B cell (primary cell): ENCODE results near the gene GJA8. TPM values are rescaled to one million over a fixed set of nuclear protein-coding genes. Genes with fewer than 3 reads are reported as not detected.

Experiments
- ATAC-seq: fragments of 200-7000 bp; cut with Tn5 transposase; one replicate; pipeline ENCODE4 v1.10.0; 2021; ENCODE audit warnings: low read depth, mild to moderate bottlenecking, moderate number of reproducible peaks, moderate library complexity
- CTCF ChIA-PET: fragments of 350-600 bp; sonication (Branson Sonifier 250); formaldehyde crosslinking; loops from one replicate; lab custom pipeline; 2021; ENCODE audit warnings: antibody characterized with exemption, inconsistent platforms; lab: Charles Lee
- POLR2A ChIA-PET: fragments of 350-600 bp; sonication (Branson Sonifier 250); formaldehyde crosslinking; loops from one replicate; lab custom pipeline; 2021; ENCODE audit warnings: antibody characterized with exemption; lab: Charles Lee
- DNase-seq: peaks from one replicate; pipeline ENCODE4 v3.0.0; 2013
- H2AFZ ChIP-seq: 2 replicates; pipeline ENCODE4 v1.6.1; 2012; ENCODE audit warnings: mild to moderate bottlenecking, low read depth, low read length; ENCODE audit not compliant: insufficient read depth, poor library complexity, severe bottlenecking
- H3K27ac ChIP-seq, 2 donors: 1 replicate in 1 of 2; 2 replicates in 1 of 2; pipeline ENCODE4 v1.5.1; 2012 to 2013; ENCODE audit warnings: low read length in 2 of 2, mild to moderate bottlenecking in 2 of 2, moderate library complexity in 1 of 2
- H3K27me3 ChIP-seq, 4 experiments: fragments of 200-600 bp in 1 of 4; sonication (generic) in 1 of 4; replicated peaks in 1 of 4; 1 replicate in 2 of 4; 2 replicates in 2 of 4; pipeline versions ENCODE4 v1.6.1 to v1.7.0; 2013 to 2016; ENCODE audit warnings: low read length in 3 of 4, mild to moderate bottlenecking in 2 of 4, mixed read lengths in 1 of 4, moderate library complexity in 1 of 4; ENCODE audit not compliant: insufficient read depth in 4 of 4, control insufficient read depth in 3 of 4; ENCODE audit errors: control extremely low read depth in 1 of 4
- H3K36me3 ChIP-seq, 2 experiments: replicated peaks in 1 of 2; 1 replicate in 1 of 2; 2 replicates in 1 of 2; pipeline versions ENCODE4 v1.6.1 to v1.7.1; 2013; ENCODE audit warnings: low read length in 1 of 2; ENCODE audit not compliant: insufficient read depth in 2 of 2, control insufficient read depth in 1 of 2; ENCODE audit errors: control extremely low read depth in 1 of 2, extremely low read depth in 1 of 2
- H3K4me1 ChIP-seq, 2 donors: fragments of 200-600 bp in 1 of 2; sonication (generic) in 1 of 2; 1 replicate in 1 of 2; 2 replicates in 1 of 2; pipeline versions ENCODE4 v1.5.1 to v1.6.1; 2013 to 2017; ENCODE audit warnings: low read length in 2 of 2; ENCODE audit not compliant: control insufficient read depth in 2 of 2, insufficient read depth in 2 of 2
- H3K4me2 ChIP-seq: replicated peaks from 2 replicates; pipeline ENCODE3; 2012; ENCODE audit warnings: mild to moderate bottlenecking, low read depth, low read length; ENCODE audit not compliant: poor library complexity, severe bottlenecking
- H3K4me3 ChIP-seq, 5 experiments: fragments of 200-600 bp in 1 of 5; sonication (generic) in 1 of 5; 1 replicate in 3 of 5; 2 replicates in 2 of 5; pipeline versions ENCODE4 v1.5.1 to v1.7.0; 2011 to 2016; ENCODE audit warnings: low read length in 4 of 5, mild to moderate bottlenecking in 4 of 5, low read depth in 2 of 5, control low read depth in 1 of 5, moderate library complexity in 1 of 5; ENCODE audit not compliant: insufficient read depth in 1 of 5; ENCODE audit errors: control extremely low read depth in 1 of 5, extremely low read depth in 1 of 5
- H3K79me2 ChIP-seq: fragments of 200-600 bp; sonication (generic); one replicate; pipeline ENCODE4 v1.6.0; 2016; ENCODE audit warnings: low read length; ENCODE audit not compliant: control insufficient read depth, insufficient read depth
- H3K9ac ChIP-seq: fragments of 200-600 bp; sonication (generic); 2 replicates; pipeline ENCODE4 v1.6.1; 2017; ENCODE audit warnings: mild to moderate bottlenecking, low read length, moderate library complexity
- H3K9me3 ChIP-seq, 3 donors: one replicate each; pipeline versions ENCODE4 v1.6.1 to v1.7.1; 2013; ENCODE audit warnings: low read length in 2 of 3; ENCODE audit not compliant: control insufficient read depth in 2 of 3, insufficient read depth in 1 of 3; ENCODE audit errors: control extremely low read depth in 1 of 3
- H4K20me1 ChIP-seq: 2 replicates; pipeline ENCODE4 v1.6.0; 2012; ENCODE audit warnings: mild to moderate bottlenecking, low read length; ENCODE audit not compliant: insufficient read depth, control insufficient read depth, poor library complexity, severe bottlenecking
- H3K27ac Mint-ChIP-seq: one replicate; pipeline ENCODE4 v1.8.0; 2021; ENCODE audit warnings: mixed read lengths
- H3K27me3 Mint-ChIP-seq: one replicate; pipeline ENCODE4 v1.8.0; 2021; ENCODE audit warnings: mixed read lengths
- H3K4me1 Mint-ChIP-seq: one replicate; pipeline ENCODE4 v1.8.0; 2021; ENCODE audit warnings: mixed read lengths
- H3K4me3 Mint-ChIP-seq: one replicate; pipeline ENCODE4 v1.8.0; 2021; ENCODE audit warnings: mixed read lengths
- H3K9me3 Mint-ChIP-seq: one replicate; pipeline ENCODE4 v1.8.0; 2022; ENCODE audit warnings: mixed read lengths; ENCODE audit not compliant: insufficient read depth
- EZH2 ChIP-seq: IDR thresholded peaks from 2 replicates; pipeline ENCODE4 v1.6.1; 2012; ENCODE audit warnings: borderline replicate concordance, low read depth, mild to moderate bottlenecking, moderate library complexity, low read length; ENCODE audit not compliant: insufficient read depth, poor library complexity, severe bottlenecking
- WGBS: methylation state at CpG from one replicate; pipeline ENCODE4 v1.1.5; 2013; ENCODE audit warnings: missing lambda C conversion rate; ENCODE audit not compliant: insufficient coverage; 5-methylcytosine and 5-hydroxymethylcytosine counted together
- intact Hi-C: fragments of 100-400 bp; cut with micrococcal nuclease; formaldehyde crosslinking; loops from one replicate; pipeline ENCODE4 v1.10.0; 2022
- polyA plus RNA-seq: library from polyadenylated mRNA; depleted of rRNA; stranded (reverse); fragments of >200 nt; gene quantifications from 2 replicates; pipeline ENCODE4 v1.2.3, GENCODE V29; 2012
- total RNA-seq, 2 donors: library from RNA; stranded (reverse); fragments of 120-200 nt in 1 of 2; gene quantifications; 1 replicate in 1 of 2; 2 replicates in 1 of 2; pipeline versions ENCODE4 v1.2.3 to v1.2.4, GENCODE V29; 2013 to 2022
- TF ChIP-seq, protein P1 (sequence below): fragments of 200-600 bp; IDR thresholded peaks from one replicate; pipeline ENCODE4 v1.8.0; 2022; ENCODE audit warnings: antibody characterized with exemption, mild to moderate bottlenecking

GJA8 gene
- total and polyA plus RNA-seq, 2 donors (not counting 1 experiment from before 2014, with no cell fraction given), result not detected

DNA sequence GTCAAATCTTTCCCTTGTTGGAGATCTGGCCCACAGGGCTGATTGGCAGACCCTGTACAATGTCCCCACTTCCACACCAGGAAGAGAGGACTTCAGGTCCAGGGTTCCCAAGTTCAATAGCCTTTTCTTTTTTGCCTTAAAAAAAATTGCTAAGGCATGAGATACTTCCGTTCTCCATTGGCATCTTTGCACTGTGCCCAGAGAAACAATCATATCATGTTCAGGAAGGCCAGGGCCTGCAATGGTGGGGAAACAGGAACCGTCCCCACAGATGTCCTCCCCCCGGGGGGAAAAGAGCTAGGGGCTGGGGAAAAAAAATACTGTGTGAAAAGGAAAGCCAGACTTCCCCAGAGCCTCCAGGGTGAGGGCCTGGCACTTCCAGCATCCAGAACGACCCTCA, 24.6 kb upstream of the GJA8 start:
- Histone ChIP-seq H3K4me2 (no peak overlapping the region), H3K36me3 (no peaks in the 10 kb centered on the region), H3K4me3 (no peak overlapping the region), H3K4me1 (no peaks in the 10 kb centered on the region), H3K27me3 (peaks cover 0 to 13% (median 1%) of the 10 kb centered on the region in 4 experiments), H3K79me2 (no peaks in the 10 kb centered on the region), H2AFZ (no peak overlapping the region), H4K20me1 (no peaks in the 10 kb centered on the region), H3K9me3 (peaks cover 2 to 4% (median 2%) of the 10 kb centered on the region in 3 donors), H3K27ac (no peak overlapping the region), H3K9ac (no peak overlapping the region)
- Mint-ChIP-seq H3K9me3 (peaks cover 3% of the 10 kb centered on the region), H3K27me3 (peaks cover 44% of the 10 kb centered on the region), H3K4me1 (no peaks in the 10 kb centered on the region), H3K4me3 (no peak overlapping the region), H3K27ac (no peak overlapping the region)
- intact Hi-C loops, result no loop called here
- TF ChIP-seq EZH2, result no peak
- TF ChIP-seq, protein P1, sequence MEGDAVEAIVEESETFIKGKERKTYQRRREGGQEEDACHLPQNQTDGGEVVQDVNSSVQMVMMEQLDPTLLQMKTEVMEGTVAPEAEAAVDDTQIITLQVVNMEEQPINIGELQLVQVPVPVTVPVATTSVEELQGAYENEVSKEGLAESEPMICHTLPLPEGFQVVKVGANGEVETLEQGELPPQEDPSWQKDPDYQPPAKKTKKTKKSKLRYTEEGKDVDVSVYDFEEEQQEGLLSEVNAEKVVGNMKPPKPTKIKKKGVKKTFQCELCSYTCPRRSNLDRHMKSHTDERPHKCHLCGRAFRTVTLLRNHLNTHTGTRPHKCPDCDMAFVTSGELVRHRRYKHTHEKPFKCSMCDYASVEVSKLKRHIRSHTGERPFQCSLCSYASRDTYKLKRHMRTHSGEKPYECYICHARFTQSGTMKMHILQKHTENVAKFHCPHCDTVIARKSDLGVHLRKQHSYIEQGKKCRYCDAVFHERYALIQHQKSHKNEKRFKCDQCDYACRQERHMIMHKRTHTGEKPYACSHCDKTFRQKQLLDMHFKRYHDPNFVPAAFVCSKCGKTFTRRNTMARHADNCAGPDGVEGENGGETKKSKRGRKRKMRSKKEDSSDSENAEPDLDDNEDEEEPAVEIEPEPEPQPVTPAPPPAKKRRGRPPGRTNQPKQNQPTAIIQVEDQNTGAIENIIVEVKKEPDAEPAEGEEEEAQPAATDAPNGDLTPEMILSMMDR, result no peak
- ChIA-PET CTCF (no interaction called here), POLR2A (no interaction called here)
- 40% methylated on average over 2 of the region's 4 CpGs for WGBS
- ATAC-seq, result no peak
- DNase-seq, result no peak

DNA sequence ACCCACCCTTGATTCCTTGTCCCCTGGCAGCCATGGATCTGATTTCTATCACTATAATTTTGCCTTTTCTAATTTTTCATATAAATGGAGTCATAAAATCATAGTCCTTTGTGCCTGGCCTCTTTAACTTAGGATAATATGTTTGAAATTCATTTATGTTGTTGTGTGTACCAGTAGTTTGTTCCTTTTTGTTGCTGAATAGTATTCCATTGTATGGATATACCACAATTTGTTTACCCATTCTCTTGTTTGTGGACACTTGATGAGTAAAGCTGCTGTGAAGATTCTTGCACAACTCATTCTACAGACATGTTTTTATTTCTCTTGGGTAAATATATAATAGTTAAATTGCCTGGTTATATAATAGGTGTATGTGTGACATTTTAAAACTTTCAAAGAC, 22.7 kb upstream of the GJA8 start:
- DNase-seq, result no peak
- Histone ChIP-seq H3K4me1 (no peaks in the 10 kb centered on the region), H3K79me2 (no peaks in the 10 kb centered on the region), H3K27ac (no peak overlapping the region), H3K36me3 (no peaks in the 10 kb centered on the region), H3K27me3 (peaks cover 0 to 14% (median 1%) of the 10 kb centered on the region in 4 experiments), H2AFZ (no peak overlapping the region), H3K4me2 (no peak overlapping the region), H3K4me3 (no peak overlapping the region), H3K9me3 (peaks cover 2 to 4% (median 2%) of the 10 kb centered on the region in 3 donors), H3K9ac (no peak overlapping the region), H4K20me1 (no peaks in the 10 kb centered on the region)
- Mint-ChIP-seq H3K9me3 (peaks cover 3% of the 10 kb centered on the region), H3K27me3 (peaks cover 48% of the 10 kb centered on the region), H3K27ac (no peak overlapping the region), H3K4me1 (no peaks in the 10 kb centered on the region), H3K4me3 (no peak overlapping the region)
- intact Hi-C loops, result no loop called here
- no peak for ATAC-seq
- no peak for TF ChIP-seq EZH2
- TF ChIP-seq, protein P1, result no peak
- CTCF ChIA-PET, result no interaction called here
- POLR2A ChIA-PET, result no interaction called here
